Neural crest cell (in vitro differentiated cells): ENCODE data around the gene OSBP2. TPM values are rescaled to one million over a fixed set of nuclear protein-coding genes. Genes with fewer than 3 reads are reported as not detected.

Source experiments
- DNase-seq: peaks from one replicate; pipeline ENCODE4 v3.0.0; 2021; ENCODE audit warnings: low read depth, mixed read lengths, low spot score
- H3K27ac Mint-ChIP-seq: one replicate; pipeline ENCODE4 v1.8.0; 2021; ENCODE audit warnings: mild to moderate bottlenecking, mixed read lengths; ENCODE audit not compliant: unreplicated experiment
- H3K27me3 Mint-ChIP-seq: 2 replicates; pipeline ENCODE4 v1.8.0; 2021; ENCODE audit warnings: low read depth, mild to moderate bottlenecking, mixed read lengths
- H3K36me3 Mint-ChIP-seq: 2 replicates; pipeline ENCODE4 v1.8.0; 2021; ENCODE audit warnings: low read depth, mild to moderate bottlenecking, mixed read lengths
- H3K4me1 Mint-ChIP-seq: 2 replicates; pipeline ENCODE4 v1.8.0; 2021; ENCODE audit warnings: mixed read lengths
- H3K4me3 Mint-ChIP-seq: one replicate; pipeline ENCODE4 v1.8.0; 2021; ENCODE audit warnings: mild to moderate bottlenecking, mixed read lengths
- H3K9me3 Mint-ChIP-seq: 2 replicates; pipeline ENCODE4 v1.8.0; 2021; ENCODE audit warnings: mixed read lengths
- CTCF ChIP-seq: fragments of 200-600 bp; sonication (generic); conservative IDR thresholded peaks from 2 replicates; pipeline ENCODE4 v1.5.0; 2021; ENCODE audit warnings: antibody characterized with exemption, mild to moderate bottlenecking
- total RNA-seq: library from RNA; stranded (reverse); gene quantifications from 2 replicates; pipeline ENCODE4 v1.2.1, GENCODE V29; 2021

OSBP2 gene
- total RNA-seq, 1 donor from 2014 or later = 2.8 TPM

DNA sequence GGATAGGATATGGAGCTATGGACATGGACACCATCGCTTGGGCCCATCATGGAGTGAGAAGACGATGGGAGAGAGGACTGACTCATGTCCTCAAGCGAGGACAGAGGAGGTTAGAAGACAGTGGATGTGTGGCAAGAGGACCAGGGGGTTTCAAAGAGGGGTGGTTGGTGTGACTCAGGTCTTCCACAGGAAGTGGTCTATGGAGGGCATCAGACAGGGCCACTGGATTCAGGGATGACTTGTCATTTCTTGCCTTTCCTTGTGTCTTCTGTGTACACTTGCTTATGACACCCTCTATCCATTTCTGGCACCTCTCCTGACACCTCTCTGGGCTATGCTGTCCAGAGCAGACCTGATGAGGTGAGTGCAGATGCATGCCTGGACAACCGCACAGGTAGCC lies 115.4 kb downstream of the OSBP2 start:
- no peak overlapping the region for H3K27ac Mint-ChIP-seq
- H3K27me3 Mint-ChIP-seq = peaks cover 36% of the 10 kb centered on the region
- no peaks in the 10 kb centered on the region for H3K9me3 Mint-ChIP-seq
- no peak for DNase-seq
- TF ChIP-seq CTCF = no peak
- H3K36me3 Mint-ChIP-seq = no peaks in the 10 kb centered on the region
- no peak overlapping the region for H3K4me3 Mint-ChIP-seq
- peaks cover 7% of the 10 kb centered on the region for H3K4me1 Mint-ChIP-seq

GRCh38 chr22:30813936-30814335 lies 119.3 kb downstream of the OSBP2 start:
- Mint-ChIP-seq H3K27ac (no peak overlapping the region), H3K9me3 (no peaks in the 10 kb centered on the region), H3K4me1 (no peaks in the 10 kb centered on the region), H3K36me3 (no peaks in the 10 kb centered on the region), H3K27me3 (peaks cover 18% of the 10 kb centered on the region), H3K4me3 (no peak overlapping the region)
- TF ChIP-seq CTCF = no peak
- DNase-seq = no peak

GRCh38 chr22:30816413-30816812 lies 121.7 kb downstream of the OSBP2 start:
- no peaks in the 10 kb centered on the region for H3K9me3 Mint-ChIP-seq
- no peaks in the 10 kb centered on the region for H3K36me3 Mint-ChIP-seq
- no peak overlapping the region for H3K27ac Mint-ChIP-seq
- no peak for TF ChIP-seq CTCF
- no peak for DNase-seq
- peaks cover 29% of the 10 kb centered on the region for H3K27me3 Mint-ChIP-seq
- no peaks in the 10 kb centered on the region for H3K4me1 Mint-ChIP-seq
- H3K4me3 Mint-ChIP-seq = no peak overlapping the region

- H3K4me3 Mint-ChIP-seq = peak overlapping the region; percentile 76
- H3K27me3 Mint-ChIP-seq = peaks cover 73% of the 10 kb centered on the region
- no peak overlapping the region for H3K27ac Mint-ChIP-seq
Observed at GRCh38 chr22:30821381-30821780, 126.7 kb downstream of the OSBP2 start.

DNA sequence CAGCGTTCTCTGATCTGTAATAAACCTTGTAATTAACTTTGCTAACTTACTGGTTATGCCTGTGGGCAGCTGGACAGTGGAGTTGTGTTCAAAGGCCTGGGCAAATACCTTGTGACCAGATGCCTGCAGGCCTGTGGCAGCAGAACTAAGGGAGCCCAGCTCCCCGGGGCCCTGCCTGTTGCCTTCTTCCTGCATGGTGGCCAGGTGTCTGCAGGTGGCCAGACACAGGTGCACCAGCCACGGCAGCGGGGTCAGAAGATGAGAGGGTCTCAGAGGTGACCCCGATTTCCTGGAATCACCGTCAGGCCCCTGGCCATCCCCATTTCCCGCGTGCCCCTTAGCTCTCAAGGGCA lies 127.2 kb downstream of the OSBP2 start:
- H3K27me3 Mint-ChIP-seq = peaks cover 75% of the 10 kb centered on the region
- H3K9me3 Mint-ChIP-seq = no peaks in the 10 kb centered on the region
- DNase-seq = no peak
- TF ChIP-seq CTCF = no peak
- peak overlapping the region; percentile 31 for H3K4me3 Mint-ChIP-seq
- H3K36me3 Mint-ChIP-seq = no peaks in the 10 kb centered on the region
- H3K4me1 Mint-ChIP-seq = peaks cover 6% of the 10 kb centered on the region
- H3K27ac Mint-ChIP-seq = no peak overlapping the region

More at GRCh38 chr22:30821381-30821780, 126.7 kb downstream of the OSBP2 start:
- TF ChIP-seq CTCF = no peak
- no peak for DNase-seq
- peaks cover 6% of the 10 kb centered on the region for H3K4me1 Mint-ChIP-seq
- no peaks in the 10 kb centered on the region for H3K9me3 Mint-ChIP-seq
- H3K36me3 Mint-ChIP-seq = no peaks in the 10 kb centered on the region
